ENCODE results near the gene PDE6C.

The PDE6C gene

DNA sequence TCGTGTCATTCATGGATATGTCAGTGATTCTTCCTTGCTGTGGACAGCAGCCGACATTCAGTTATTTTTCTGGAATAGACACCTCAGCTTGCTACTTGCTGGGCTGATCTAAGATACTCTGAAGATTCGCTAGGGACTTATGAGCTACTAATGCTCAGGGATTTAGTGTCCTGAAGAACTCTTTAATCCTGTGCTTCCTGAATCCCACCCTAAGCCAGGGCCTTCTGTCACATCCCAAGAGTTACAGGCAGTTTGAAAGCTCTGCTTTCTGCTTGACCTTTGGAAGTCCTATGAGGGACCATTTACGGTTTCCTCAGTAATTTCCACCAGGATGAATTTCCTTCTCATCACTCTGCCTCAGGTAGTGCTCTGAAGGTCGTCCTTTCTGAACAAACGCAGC, at the start of gene PDE6C:
Gene PDE6C (plus strand): TSS at position 227 of the 400 bp plus-strand sequence. CDS start 189 bp downstream, outside the sequence.
- no peaks in the 10 kb centered on the region for H3K36me3 Mint-ChIP-seq (ENCODE audit: low read depth)
- H3K4me1 Mint-ChIP-seq (ENCODE audit: low read depth) = no peaks in the 10 kb centered on the region
- no peaks in the 10 kb centered on the region for H3K27me3 Mint-ChIP-seq (ENCODE audit: low read depth)
- no peak within 1 kb of the TSS for H3K27ac Mint-ChIP-seq
- no peaks in the 10 kb centered on the region for H3K9me3 Mint-ChIP-seq
- no peak within 1 kb of the TSS for H3K4me3 Mint-ChIP-seq

- peaks cover 58% of the 10 kb centered on the region for H3K27me3 Mint-ChIP-seq (ENCODE audit: low read depth)
- no peaks in the 10 kb centered on the region for H3K36me3 Mint-ChIP-seq (ENCODE audit: low read depth)
- H3K4me1 Mint-ChIP-seq (ENCODE audit: low read depth) = no peaks in the 10 kb centered on the region
These were observed 46.9 kb upstream of the PDE6C start for GRCh38 chr10:93565446-93565845.

DNA sequence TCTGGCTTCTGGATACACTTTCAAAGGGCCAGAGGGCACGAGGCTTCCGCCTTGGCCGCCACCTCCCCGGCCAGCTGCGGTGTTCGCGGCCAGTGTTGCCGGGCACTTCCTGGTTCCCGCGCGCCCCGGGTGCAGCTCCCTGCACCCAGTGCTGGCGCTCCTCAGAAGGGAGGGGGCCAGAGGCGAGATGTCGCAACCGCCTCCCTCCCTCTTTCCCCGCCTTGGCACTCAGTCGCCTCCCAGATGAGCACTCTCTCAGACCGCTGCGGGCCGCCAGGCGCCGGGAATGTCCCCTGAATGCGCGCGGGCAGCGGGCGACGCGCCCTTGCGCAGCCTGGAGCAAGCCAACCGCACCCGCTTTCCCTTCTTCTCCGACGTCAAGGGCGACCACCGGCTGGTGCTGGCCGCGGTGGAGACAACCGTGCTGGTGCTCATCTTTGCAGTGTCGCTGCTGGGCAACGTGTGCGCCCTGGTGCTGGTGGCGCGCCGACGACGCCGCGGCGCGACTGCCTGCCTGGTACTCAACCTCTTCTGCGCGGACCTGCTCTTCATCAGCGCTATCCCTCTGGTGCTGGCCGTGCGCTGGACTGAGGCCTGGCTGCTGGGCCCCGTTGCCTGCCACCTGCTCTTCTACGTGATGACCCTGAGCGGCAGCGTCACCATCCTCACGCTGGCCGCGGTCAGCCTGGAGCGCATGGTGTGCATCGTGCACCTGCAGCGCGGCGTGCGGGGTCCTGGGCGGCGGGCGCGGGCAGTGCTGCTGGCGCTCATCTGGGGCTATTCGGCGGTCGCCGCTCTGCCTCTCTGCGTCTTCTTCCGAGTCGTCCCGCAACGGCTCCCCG, 45.7 kb upstream of the PDE6C start, which contains the start of gene FFAR4:
Gene FFAR4 (plus strand): TSS at position 231 of the 842 bp plus-strand sequence. CDS start 56 bp downstream, at position 287.
- H3K9me3 Mint-ChIP-seq = no peaks in the 10 kb centered on the region
- no peaks in the 10 kb centered on the region for H3K36me3 Mint-ChIP-seq (ENCODE audit: low read depth)
- peaks cover 64% of the 10 kb centered on the region for H3K27me3 Mint-ChIP-seq (ENCODE audit: low read depth)
- H3K27ac Mint-ChIP-seq = no peak within 1 kb of the TSS
- H3K4me3 Mint-ChIP-seq = no peak within 1 kb of the TSS
- no peaks in the 10 kb centered on the region for H3K4me1 Mint-ChIP-seq (ENCODE audit: low read depth)

More at GRCh38 chr10:93565446-93565845, 46.9 kb upstream of the PDE6C start:
- Mint-ChIP-seq H3K4me3 (no peak overlapping the region), H3K27ac (no peak overlapping the region), H3K9me3 (no peaks in the 10 kb centered on the region)

GRCh38 chr10:93567277-93568104, 44.8 kb upstream of the PDE6C start:
- Mint-ChIP-seq H3K27me3 (ENCODE audit: low read depth) (peaks cover 73% of the 10 kb centered on the region), H3K4me1 (ENCODE audit: low read depth) (no peaks in the 10 kb centered on the region), H3K27ac (no peak overlapping the region), H3K4me3 (no peak overlapping the region), H3K36me3 (ENCODE audit: low read depth) (no peaks in the 10 kb centered on the region), H3K9me3 (no peaks in the 10 kb centered on the region)

DNA sequence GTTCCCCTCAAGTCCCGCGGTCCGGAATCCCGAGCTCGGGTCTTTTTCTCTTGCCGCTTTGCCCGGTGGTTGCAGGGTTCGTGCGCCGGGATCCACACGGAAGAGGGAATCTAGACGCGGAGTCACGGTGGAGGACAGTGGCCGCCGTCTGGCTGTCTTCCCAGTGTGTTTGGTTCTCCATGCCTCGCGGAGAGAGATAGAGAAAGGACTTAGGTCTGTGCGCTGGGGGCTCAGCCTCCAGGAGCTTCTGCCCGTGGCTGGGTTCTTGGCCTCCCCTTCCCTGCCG, 44.3 kb upstream of the PDE6C start:
- Mint-ChIP-seq H3K4me1 (ENCODE audit: low read depth) (no peaks in the 10 kb centered on the region), H3K4me3 (no peak overlapping the region), H3K36me3 (ENCODE audit: low read depth) (no peaks in the 10 kb centered on the region), H3K27me3 (ENCODE audit: low read depth) (peaks cover 76% of the 10 kb centered on the region), H3K9me3 (no peaks in the 10 kb centered on the region), H3K27ac (no peak overlapping the region)

- Mint-ChIP-seq H3K4me1 (ENCODE audit: low read depth) (peaks cover 3% of the 10 kb centered on the region), H3K27me3 (ENCODE audit: low read depth) (peaks cover 83% of the 10 kb centered on the region), H3K4me3 (no peak overlapping the region), H3K36me3 (ENCODE audit: low read depth) (no peaks in the 10 kb centered on the region), H3K9me3 (no peaks in the 10 kb centered on the region), H3K27ac (no peak overlapping the region)
These were observed 42.0 kb upstream of the PDE6C start for GRCh38 chr10:93570383-93570782.

- H3K27me3 Mint-ChIP-seq (ENCODE audit: low read depth) = peaks cover 65% of the 10 kb centered on the region
- no peaks in the 10 kb centered on the region for H3K36me3 Mint-ChIP-seq (ENCODE audit: low read depth)
- H3K9me3 Mint-ChIP-seq = no peaks in the 10 kb centered on the region
- H3K4me3 Mint-ChIP-seq = no peak overlapping the region
- H3K27ac Mint-ChIP-seq = no peak overlapping the region
- peaks cover 3% of the 10 kb centered on the region for H3K4me1 Mint-ChIP-seq (ENCODE audit: low read depth)
These were observed 39.7 kb upstream of the PDE6C start for GRCh38 chr10:93572606-93573005.

GRCh38 chr10:93573051-93573909, 39.1 kb upstream of the PDE6C start:
- no peak overlapping the region for H3K27ac Mint-ChIP-seq
- no peaks in the 10 kb centered on the region for H3K36me3 Mint-ChIP-seq (ENCODE audit: low read depth)
- no peak overlapping the region for H3K4me3 Mint-ChIP-seq
- H3K27me3 Mint-ChIP-seq (ENCODE audit: low read depth) = peaks cover 58% of the 10 kb centered on the region
- no peaks in the 10 kb centered on the region for H3K9me3 Mint-ChIP-seq
- H3K4me1 Mint-ChIP-seq (ENCODE audit: low read depth) = peaks cover 3% of the 10 kb centered on the region

DNA sequence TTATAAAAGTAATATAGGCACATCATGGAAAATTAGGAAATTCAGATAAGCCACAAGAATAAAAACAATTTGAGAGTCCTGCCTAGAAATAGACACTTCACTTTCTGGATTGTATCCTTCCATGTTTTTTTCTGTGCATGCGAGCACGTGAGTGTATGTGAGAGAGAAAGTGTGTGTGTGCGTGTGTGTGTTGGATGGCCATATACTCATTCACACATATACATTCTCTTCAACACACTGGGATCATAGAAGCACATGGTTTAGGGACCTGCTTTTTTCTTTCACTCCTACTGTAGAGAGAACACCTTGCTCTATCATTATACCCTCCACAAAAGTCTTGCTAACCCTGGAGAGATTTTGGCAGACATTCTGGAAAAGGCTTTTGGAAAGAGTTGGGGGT, 38.4 kb upstream of the PDE6C start:
- H3K9me3 Mint-ChIP-seq = no peaks in the 10 kb centered on the region
- peaks cover 52% of the 10 kb centered on the region for H3K27me3 Mint-ChIP-seq (ENCODE audit: low read depth)
- H3K36me3 Mint-ChIP-seq (ENCODE audit: low read depth) = no peaks in the 10 kb centered on the region
- H3K4me1 Mint-ChIP-seq (ENCODE audit: low read depth) = peaks cover 3% of the 10 kb centered on the region
- no peak overlapping the region for H3K4me3 Mint-ChIP-seq
- H3K27ac Mint-ChIP-seq = no peak overlapping the region

DNA sequence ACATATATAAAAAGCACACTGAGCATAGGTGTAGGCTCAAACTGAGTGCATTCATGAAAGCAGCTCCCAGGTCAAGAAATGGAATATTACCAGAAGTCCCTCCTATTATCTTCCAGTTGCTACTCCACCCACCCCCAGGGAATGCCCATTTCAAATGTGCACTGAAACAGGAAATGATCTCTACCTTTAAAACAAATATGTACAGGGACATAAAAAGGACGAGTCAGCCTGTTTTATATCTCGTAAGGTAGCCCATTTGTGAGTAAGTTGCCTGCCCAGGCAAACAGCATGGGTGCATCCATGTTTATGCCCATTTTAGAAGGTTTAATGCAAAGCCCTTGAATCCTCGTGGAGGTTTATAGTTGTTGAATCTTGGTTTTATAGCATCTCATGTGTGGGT, 35.4 kb upstream of the PDE6C start:
- Mint-ChIP-seq H3K4me3 (no peak overlapping the region), H3K27ac (no peak overlapping the region), H3K36me3 (ENCODE audit: low read depth) (no peaks in the 10 kb centered on the region), H3K9me3 (peaks cover 4% of the 10 kb centered on the region), H3K27me3 (ENCODE audit: low read depth) (peaks cover 29% of the 10 kb centered on the region), H3K4me1 (ENCODE audit: low read depth) (peaks cover 3% of the 10 kb centered on the region)

DNA sequence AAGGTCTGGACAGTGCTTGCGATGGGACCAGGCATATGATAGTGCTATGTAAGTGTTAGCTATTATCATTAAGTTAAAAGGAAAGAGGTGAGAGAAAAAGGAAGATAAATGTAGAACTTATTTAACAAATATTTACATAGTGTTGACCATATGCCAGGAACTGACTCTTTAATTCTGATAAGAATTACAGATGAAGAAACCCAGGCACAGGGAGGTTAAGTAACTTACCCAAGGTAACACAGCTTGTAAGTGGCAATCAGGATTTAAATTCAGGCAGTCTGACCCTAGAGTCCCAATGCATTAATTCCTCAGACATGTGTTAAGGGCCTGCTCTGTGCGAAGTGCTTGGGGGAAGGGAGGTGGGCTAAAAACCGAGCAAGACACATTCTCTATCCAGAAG, 34.8 kb upstream of the PDE6C start:
- H3K27me3 Mint-ChIP-seq (ENCODE audit: low read depth) = peaks cover 22% of the 10 kb centered on the region
- no peak overlapping the region for H3K4me3 Mint-ChIP-seq
- H3K9me3 Mint-ChIP-seq = peaks cover 4% of the 10 kb centered on the region
- H3K27ac Mint-ChIP-seq = no peak overlapping the region
- H3K4me1 Mint-ChIP-seq (ENCODE audit: low read depth) = peaks cover 3% of the 10 kb centered on the region
- H3K36me3 Mint-ChIP-seq (ENCODE audit: low read depth) = no peaks in the 10 kb centered on the region

GRCh38 chr10:93579089-93579488, 33.2 kb upstream of the PDE6C start:
- peaks cover 11% of the 10 kb centered on the region for H3K27me3 Mint-ChIP-seq (ENCODE audit: low read depth)
- H3K36me3 Mint-ChIP-seq (ENCODE audit: low read depth) = no peaks in the 10 kb centered on the region
- H3K4me1 Mint-ChIP-seq (ENCODE audit: low read depth) = no peaks in the 10 kb centered on the region
- H3K9me3 Mint-ChIP-seq = peaks cover 4% of the 10 kb centered on the region
- no peak overlapping the region for H3K4me3 Mint-ChIP-seq
- no peak overlapping the region for H3K27ac Mint-ChIP-seq

DNA sequence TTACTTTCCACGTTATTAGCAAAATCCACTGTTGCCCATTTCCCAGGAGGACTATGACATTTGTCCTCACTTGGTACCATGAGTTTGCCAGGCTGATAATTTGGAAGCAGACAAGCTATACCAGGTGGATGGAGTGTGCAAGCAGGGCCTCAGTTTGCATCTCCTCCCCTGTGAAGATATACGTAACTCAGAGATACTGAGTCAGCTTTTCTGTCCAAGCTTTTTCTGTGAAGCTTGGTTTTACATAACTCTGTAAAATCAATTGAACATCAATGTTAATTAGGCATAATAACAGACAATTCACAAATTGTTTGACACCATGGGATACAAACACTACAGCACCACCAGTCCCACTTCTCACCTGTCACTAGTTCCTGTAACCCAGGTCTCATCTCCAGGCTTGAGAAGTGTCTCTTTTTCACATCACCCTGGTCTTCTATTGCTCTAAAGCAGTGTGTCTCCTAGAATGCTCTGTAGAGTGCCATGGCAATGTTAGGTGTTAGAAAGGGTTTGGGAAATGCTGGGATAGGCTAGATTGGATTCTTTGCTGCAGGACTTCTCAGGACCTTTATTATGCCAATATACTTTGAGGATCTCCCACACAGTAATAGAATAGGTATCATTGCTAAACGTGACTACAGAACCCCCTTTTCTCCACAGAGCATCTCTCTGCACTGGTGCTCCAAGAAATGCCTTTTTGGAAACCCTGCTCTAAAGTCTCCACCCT, 32.2 kb upstream of the PDE6C start:
- Mint-ChIP-seq H3K4me1 (ENCODE audit: low read depth) (no peaks in the 10 kb centered on the region), H3K27me3 (ENCODE audit: low read depth) (peaks cover 4% of the 10 kb centered on the region), H3K4me3 (no peak overlapping the region), H3K36me3 (ENCODE audit: low read depth) (no peaks in the 10 kb centered on the region), H3K9me3 (peaks cover 4% of the 10 kb centered on the region), H3K27ac (no peak overlapping the region)

- no peak overlapping the region for H3K27ac Mint-ChIP-seq
- no peaks in the 10 kb centered on the region for H3K4me1 Mint-ChIP-seq (ENCODE audit: low read depth)
- no peak overlapping the region for H3K4me3 Mint-ChIP-seq
- peaks cover 3% of the 10 kb centered on the region for H3K27me3 Mint-ChIP-seq (ENCODE audit: low read depth)
- no peaks in the 10 kb centered on the region for H3K36me3 Mint-ChIP-seq (ENCODE audit: low read depth)
- H3K9me3 Mint-ChIP-seq = peaks cover 4% of the 10 kb centered on the region
These were observed 31.5 kb upstream of the PDE6C start for GRCh38 chr10:93580828-93581227.

Data from T-helper 1 cell treated with Interleukin-12 subunit alpha and Interleukin-12 subunit beta and Interleukin-4 antibody, amounts not matched to agents 30 μg/mL and 1 μg/mL, for 36 hours (primary cell).